ENCODE measurements around the gene CHAF1A. TPM values are rescaled to one million over a fixed set of nuclear protein-coding genes. Genes with fewer than 3 reads are reported as not detected.

The CHAF1A gene, protein sequence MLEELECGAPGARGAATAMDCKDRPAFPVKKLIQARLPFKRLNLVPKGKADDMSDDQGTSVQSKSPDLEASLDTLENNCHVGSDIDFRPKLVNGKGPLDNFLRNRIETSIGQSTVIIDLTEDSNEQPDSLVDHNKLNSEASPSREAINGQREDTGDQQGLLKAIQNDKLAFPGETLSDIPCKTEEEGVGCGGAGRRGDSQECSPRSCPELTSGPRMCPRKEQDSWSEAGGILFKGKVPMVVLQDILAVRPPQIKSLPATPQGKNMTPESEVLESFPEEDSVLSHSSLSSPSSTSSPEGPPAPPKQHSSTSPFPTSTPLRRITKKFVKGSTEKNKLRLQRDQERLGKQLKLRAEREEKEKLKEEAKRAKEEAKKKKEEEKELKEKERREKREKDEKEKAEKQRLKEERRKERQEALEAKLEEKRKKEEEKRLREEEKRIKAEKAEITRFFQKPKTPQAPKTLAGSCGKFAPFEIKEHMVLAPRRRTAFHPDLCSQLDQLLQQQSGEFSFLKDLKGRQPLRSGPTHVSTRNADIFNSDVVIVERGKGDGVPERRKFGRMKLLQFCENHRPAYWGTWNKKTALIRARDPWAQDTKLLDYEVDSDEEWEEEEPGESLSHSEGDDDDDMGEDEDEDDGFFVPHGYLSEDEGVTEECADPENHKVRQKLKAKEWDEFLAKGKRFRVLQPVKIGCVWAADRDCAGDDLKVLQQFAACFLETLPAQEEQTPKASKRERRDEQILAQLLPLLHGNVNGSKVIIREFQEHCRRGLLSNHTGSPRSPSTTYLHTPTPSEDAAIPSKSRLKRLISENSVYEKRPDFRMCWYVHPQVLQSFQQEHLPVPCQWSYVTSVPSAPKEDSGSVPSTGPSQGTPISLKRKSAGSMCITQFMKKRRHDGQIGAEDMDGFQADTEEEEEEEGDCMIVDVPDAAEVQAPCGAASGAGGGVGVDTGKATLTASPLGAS
- total RNA-seq = 81.9 and 87.8 TPM in 2 replicates

DNA sequence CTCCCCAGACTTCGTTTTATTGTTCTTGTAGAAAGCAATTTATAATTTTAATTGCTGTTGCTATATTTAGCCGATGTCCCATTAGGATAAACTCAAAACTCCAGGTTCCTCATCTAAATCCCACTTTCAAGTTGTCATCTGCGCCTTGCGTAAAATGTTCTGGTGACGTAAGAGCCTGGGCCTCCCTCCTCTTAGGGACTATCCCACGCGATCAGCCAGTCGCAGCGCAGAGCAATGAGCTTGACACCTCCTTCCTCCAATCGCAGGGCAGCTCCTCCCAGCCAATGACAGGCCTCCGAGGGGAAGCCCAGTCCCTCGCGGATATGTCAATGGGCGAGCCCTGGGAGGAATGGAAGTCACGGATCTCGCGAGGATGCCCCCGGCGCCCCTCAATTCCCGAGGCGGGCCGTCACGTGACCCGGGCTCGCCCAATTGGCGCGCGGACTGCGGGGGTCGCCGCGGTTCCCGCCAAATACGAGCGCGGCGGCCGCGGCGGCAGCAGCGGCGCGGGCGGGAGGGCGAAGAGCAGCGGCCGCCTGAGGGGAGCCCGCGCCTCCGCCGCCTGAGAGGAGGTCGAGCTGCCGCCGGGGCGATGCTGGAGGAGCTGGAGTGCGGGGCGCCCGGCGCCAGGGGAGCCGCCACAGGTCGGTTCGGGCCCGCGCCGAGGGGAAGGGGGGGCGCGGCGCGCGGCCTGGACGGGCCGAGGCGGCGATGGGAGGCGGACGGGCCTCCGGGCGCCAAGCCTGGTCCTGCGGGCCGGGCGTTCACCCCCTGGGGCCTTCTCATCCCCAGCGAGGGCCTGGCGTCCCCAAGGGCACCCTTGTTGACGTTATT lies at the start of gene CHAF1A:
Gene CHAF1A (plus strand): TSS at position 470 of the 834 bp plus-strand sequence. CDS start 123 bp downstream, at position 593.
- H3K4me1 Mint-ChIP-seq (ENCODE audit: low read depth) = peaks cover 39% of the 10 kb centered on the region
- peak within 1 kb of the TSS; percentile 96 for H3K4me3 Mint-ChIP-seq (ENCODE audit: low read depth)
- peaks cover 36% of the 10 kb centered on the region for H3K36me3 Mint-ChIP-seq (ENCODE audit: low read depth)
- peak within 1 kb of the TSS; percentile 90 for H3K27ac Mint-ChIP-seq
- intact Hi-C loops (cut with micrococcal nuclease) = loop anchor here (2.0 to 10.0 kb wide), 4 partner anchors 52 to 1220 kb away; partner anchors contain the start of genes SAFB, SAFB2, UBXN6 and YJU2
- no peaks in the 10 kb centered on the region for H3K27me3 Mint-ChIP-seq (ENCODE audit: low read depth)
- H3K9me3 Mint-ChIP-seq = no peaks in the 10 kb centered on the region
- DNase-seq (ENCODE audit: low spot score) = peak; percentile 99

DNA sequence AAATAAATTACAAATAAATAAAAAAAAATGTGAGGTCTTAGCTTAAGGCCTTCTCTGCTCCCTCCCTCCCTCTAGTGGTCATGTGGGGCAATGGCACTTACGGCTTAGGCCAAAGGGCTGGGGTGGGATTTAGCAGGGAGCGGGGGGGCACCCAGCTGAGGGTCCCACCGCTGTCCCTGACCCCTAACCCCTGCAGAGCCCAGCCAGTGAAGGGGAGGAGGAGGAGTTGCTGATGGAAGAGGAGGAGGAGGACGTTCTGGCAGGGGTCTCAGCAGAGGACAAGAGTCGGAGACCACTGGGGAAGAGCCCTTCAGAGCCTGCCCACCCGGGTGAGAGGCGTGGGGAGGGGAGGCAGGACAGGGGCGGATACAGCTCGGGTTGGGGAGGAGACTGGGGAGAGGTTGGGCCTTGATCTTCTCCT lies 49.7 kb upstream of the CHAF1A start:
- intact Hi-C loops (cut with micrococcal nuclease) = loop anchor here (1.0 kb wide), 1 partner anchor 85 kb away; no protein-coding TSS in a partner anchor
- Mint-ChIP-seq H3K4me1 (ENCODE audit: low read depth) (no peaks in the 10 kb centered on the region), H3K27me3 (ENCODE audit: low read depth) (no peaks in the 10 kb centered on the region), H3K36me3 (ENCODE audit: low read depth) (peaks cover 15% of the 10 kb centered on the region), H3K9me3 (no peaks in the 10 kb centered on the region), H3K4me3 (ENCODE audit: low read depth) (no peak overlapping the region), H3K27ac (no peak overlapping the region)
- no peak for DNase-seq (ENCODE audit: low spot score)

DNA sequence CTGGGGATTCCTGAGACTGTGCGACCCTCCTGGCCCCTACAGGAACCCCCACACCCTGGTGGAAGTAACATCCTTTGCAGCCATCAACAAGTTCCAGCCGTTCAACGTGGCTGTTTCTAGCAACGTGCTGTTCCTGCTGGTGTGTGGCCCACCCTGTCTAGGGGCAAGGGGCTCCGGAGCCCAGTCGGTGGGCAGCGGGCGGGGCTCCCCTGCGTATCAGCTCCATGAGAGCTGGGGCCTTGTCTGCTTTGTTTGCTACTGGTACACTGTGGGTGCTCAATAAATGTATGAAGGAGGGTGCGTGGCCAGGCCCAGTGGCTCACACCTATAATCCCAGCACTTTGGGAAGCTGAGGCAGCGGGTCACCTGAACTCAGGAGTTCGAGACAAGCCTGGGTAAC lies 48.2 kb upstream of the CHAF1A start:
- H3K36me3 Mint-ChIP-seq (ENCODE audit: low read depth) = peaks cover 16% of the 10 kb centered on the region
- intact Hi-C loops (cut with micrococcal nuclease) = no loop called here
- no peak for DNase-seq (ENCODE audit: low spot score)
- no peaks in the 10 kb centered on the region for H3K9me3 Mint-ChIP-seq
- no peaks in the 10 kb centered on the region for H3K27me3 Mint-ChIP-seq (ENCODE audit: low read depth)
- H3K4me3 Mint-ChIP-seq (ENCODE audit: low read depth) = no peak overlapping the region
- no peaks in the 10 kb centered on the region for H3K4me1 Mint-ChIP-seq (ENCODE audit: low read depth)
- H3K27ac Mint-ChIP-seq = no peak overlapping the region

DNA sequence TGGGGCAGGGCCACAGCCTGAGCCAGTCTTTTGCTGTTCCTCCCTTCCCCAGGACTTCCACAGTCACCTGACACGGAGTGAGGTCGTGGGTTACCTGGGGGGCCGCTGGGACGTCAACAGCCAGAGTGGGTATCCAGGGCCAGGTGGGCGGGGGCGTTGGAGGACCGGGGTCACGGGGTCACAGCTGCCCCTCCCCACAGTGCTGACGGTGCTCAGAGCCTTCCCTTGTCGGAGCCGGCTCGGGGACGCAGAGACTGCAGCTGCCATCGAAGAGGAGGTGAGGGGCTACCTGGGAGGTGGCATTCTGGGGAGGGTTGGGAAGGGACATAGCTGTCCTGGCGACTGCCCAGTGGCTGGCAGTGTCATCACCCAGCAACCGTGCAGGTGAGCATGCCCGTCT lies 47.5 kb upstream of the CHAF1A start:
- H3K9me3 Mint-ChIP-seq = no peaks in the 10 kb centered on the region
- intact Hi-C loops (cut with micrococcal nuclease) = no loop called here
- DNase-seq (ENCODE audit: low spot score) = no peak
- no peak overlapping the region for H3K27ac Mint-ChIP-seq
- H3K36me3 Mint-ChIP-seq (ENCODE audit: low read depth) = peaks cover 14% of the 10 kb centered on the region
- H3K4me1 Mint-ChIP-seq (ENCODE audit: low read depth) = no peaks in the 10 kb centered on the region
- no peak overlapping the region for H3K4me3 Mint-ChIP-seq (ENCODE audit: low read depth)
- H3K27me3 Mint-ChIP-seq (ENCODE audit: low read depth) = no peaks in the 10 kb centered on the region

DNA sequence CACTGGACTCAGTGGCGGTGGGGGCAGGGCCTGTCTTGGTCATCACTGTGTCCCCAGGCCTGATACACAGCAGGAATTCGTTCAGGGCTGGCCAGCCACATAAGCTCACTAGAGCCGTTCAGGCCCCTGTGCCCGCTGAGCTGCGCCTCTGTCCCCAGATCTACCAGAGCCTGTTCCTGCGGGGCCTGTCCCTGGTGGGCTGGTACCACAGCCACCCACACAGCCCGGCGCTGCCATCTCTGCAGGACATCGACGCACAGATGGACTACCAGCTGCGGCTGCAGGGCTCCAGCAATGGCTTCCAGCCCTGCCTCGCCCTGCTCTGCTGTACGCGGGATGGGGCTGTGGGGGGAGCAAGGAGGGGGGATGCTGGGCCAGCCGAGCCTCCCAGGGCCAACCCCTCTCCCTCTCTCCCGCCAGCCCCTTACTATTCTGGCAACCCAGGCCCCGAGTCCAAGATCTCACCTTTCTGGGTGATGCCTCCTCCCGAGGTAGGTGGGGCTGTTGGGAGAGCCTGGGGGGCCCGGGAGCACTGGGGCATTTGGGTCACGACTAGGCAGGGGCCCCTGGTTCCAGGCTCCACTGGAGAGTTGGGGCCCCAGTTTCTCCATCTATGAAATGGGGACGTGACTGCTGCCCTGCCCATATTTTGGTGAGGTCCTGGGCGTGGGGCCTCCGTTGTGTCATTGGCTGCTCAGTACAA lies 45.2 kb upstream of the CHAF1A start:
- Mint-ChIP-seq H3K27ac (no peak overlapping the region), H3K27me3 (ENCODE audit: low read depth) (no peaks in the 10 kb centered on the region), H3K9me3 (no peaks in the 10 kb centered on the region), H3K4me1 (ENCODE audit: low read depth) (no peaks in the 10 kb centered on the region), H3K36me3 (ENCODE audit: low read depth) (peaks cover 21% of the 10 kb centered on the region), H3K4me3 (ENCODE audit: low read depth) (no peak overlapping the region)
- intact Hi-C loops (cut with micrococcal nuclease) = no loop called here
- DNase-seq (ENCODE audit: low spot score) = no peak

DNA sequence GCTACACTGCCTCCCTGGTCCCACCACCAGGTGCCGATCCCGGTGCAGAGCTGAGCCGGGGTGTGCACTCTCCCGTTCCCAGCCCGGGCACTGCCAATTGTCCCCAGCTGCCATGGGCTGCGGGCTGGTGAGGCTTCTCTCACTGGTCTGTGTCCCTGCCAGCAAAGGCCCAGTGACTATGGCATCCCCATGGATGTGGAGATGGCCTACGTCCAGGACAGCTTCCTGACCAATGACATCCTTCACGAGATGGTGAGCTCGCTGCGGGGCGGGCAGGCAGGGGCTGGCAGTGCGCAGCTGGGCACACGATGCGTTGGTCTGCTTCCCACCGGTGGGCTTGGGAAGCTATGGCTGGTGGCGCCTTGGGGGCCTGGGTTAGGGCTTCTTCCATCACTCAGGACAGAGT lies 44.5 kb upstream of the CHAF1A start:
- Mint-ChIP-seq H3K36me3 (ENCODE audit: low read depth) (peaks cover 20% of the 10 kb centered on the region), H3K4me3 (ENCODE audit: low read depth) (no peak overlapping the region), H3K27me3 (ENCODE audit: low read depth) (no peaks in the 10 kb centered on the region), H3K27ac (no peak overlapping the region), H3K4me1 (ENCODE audit: low read depth) (no peaks in the 10 kb centered on the region), H3K9me3 (no peaks in the 10 kb centered on the region)
- no peak for DNase-seq (ENCODE audit: low spot score)
- intact Hi-C loops (cut with micrococcal nuclease) = no loop called here

DNA sequence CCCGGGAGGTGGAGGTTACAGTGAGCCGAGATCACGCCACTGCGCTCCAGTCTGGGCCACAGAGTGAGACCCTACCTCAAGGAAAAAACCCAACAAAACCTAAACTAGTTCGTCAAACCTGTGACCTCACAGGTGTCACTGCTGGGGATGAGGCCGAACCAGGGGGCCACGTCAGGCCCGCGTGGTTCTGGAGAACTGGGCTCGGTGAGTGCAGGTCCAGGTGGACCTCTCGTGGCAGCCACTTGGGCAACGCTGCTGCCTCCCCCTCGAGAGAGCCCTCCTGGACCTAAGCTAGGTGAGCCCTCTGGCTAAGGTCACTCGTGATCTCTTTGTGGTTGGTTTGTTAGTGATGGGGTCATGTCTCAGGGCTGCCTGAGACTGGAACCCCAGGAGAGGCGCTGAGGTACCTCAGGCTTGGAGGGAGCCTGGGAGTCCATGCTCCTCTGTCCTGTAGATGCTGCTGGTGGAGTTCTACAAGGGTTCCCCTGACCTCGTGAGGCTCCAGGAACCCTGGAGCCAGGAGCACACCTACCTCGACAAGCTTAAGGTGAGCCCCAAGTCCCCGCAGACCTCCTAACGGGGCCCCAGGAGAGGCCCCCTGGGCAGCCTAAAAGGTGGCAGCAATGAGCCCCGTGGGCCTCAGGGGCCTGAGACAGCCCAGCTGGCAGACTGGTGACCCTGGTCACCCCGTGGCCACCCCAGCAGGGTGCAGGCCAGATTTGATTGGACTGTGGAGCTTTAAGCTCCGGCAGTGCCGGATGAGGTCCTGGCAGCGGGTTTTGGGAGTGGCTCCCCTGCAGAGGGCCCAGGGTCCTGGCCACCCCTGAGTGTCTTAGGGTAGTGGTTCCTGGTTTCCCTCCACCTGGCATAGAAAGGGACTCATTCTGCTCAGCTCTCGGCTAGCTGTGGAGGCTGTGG lies 43.5 kb upstream of the CHAF1A start:
- no peak for DNase-seq (ENCODE audit: low spot score)
- Mint-ChIP-seq H3K4me3 (ENCODE audit: low read depth) (no peak overlapping the region), H3K4me1 (ENCODE audit: low read depth) (no peaks in the 10 kb centered on the region), H3K27ac (peak overlapping the region; percentile 38), H3K36me3 (ENCODE audit: low read depth) (peaks cover 27% of the 10 kb centered on the region), H3K9me3 (no peaks in the 10 kb centered on the region), H3K27me3 (ENCODE audit: low read depth) (no peaks in the 10 kb centered on the region)
- intact Hi-C loops (cut with micrococcal nuclease) = no loop called here

DNA sequence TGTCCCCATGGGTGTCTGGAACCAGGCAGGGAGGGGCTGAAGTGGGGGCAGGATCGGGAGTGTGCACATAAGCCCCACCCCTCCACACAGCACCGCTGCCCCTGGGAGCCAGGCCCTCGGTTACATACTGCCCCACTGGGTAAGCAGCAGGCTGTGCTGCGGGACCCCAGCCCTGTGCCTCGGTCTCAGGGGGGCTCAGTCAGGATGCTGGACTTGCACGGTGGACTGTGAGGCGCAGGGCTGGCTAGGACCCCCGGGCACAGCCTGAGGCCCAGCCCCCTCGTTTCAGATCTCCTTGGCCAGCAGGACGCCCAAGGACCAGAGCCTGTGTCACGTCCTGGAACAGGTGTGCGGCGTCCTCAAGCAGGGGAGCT lies 42.8 kb upstream of the CHAF1A start:
- Mint-ChIP-seq H3K4me3 (ENCODE audit: low read depth) (no peak overlapping the region), H3K27ac (no peak overlapping the region), H3K9me3 (no peaks in the 10 kb centered on the region)

DNA sequence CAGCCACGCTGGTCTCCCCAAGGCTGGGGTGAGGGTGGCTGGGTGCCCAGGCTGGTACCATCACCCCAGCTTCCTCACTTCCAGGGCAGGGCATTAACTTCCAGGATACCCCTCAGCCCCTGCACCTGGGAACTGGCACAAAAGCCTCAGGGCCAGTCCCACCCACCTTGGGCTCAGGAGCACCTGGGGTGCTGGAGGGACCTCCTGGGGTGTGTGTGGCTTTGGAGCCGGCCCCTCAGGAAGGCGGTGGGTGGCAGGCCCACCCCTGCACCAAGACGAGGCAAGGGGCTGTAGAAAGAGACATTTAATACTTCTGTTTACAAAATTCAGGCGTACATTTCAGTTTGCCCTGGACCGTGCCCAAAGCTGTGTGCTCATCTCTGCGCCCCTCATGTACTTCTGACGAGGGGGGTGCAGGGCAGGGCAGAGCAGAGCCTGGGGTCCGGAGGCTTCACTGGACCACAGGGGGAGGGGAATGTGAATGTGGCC lies 42.3 kb upstream of the CHAF1A start:
- Mint-ChIP-seq H3K27ac (no peak overlapping the region), H3K9me3 (no peaks in the 10 kb centered on the region), H3K27me3 (ENCODE audit: low read depth) (no peaks in the 10 kb centered on the region), H3K4me3 (ENCODE audit: low read depth) (no peak overlapping the region), H3K4me1 (ENCODE audit: low read depth) (no peaks in the 10 kb centered on the region), H3K36me3 (ENCODE audit: low read depth) (peaks cover 24% of the 10 kb centered on the region)
- DNase-seq (ENCODE audit: low spot score) = no peak
- intact Hi-C loops (cut with micrococcal nuclease) = no loop called here

More for the DNA sequence above, 42.8 kb upstream of the CHAF1A start:
- intact Hi-C loops (cut with micrococcal nuclease) = no loop called here
- peaks cover 24% of the 10 kb centered on the region for H3K36me3 Mint-ChIP-seq (ENCODE audit: low read depth)
- no peaks in the 10 kb centered on the region for H3K4me1 Mint-ChIP-seq (ENCODE audit: low read depth)
- DNase-seq (ENCODE audit: low spot score) = no peak
- H3K27me3 Mint-ChIP-seq (ENCODE audit: low read depth) = no peaks in the 10 kb centered on the region

DNA sequence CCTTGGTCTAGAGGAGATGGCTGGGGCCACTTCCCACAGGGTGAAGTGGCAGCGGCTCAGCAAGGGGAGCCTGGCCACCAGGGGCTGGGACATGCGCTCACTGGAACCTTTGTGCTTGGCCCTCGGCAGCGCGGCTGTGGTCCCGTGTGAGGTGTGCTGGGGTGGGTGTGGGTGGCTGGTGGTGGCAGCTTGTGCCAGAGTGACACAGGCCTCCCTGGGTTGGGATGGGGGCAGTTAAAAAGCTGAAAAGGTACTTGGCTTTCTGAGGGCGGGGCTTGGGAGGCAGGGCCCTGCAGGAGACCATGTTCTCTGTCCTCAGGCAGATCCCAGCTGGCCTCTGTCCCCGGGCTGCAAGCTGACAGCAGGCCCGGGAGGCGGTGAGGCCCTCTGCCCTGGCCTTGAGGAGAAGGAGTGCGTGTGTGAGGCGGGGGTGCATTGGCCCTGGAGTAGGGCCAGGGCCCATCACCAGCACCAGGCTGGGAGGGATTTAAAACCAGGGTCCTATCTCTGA lies 41.7 kb upstream of the CHAF1A start:
- DNase-seq (ENCODE audit: low spot score) = no peak
- no peaks in the 10 kb centered on the region for H3K27me3 Mint-ChIP-seq (ENCODE audit: low read depth)
- no peaks in the 10 kb centered on the region for H3K4me1 Mint-ChIP-seq (ENCODE audit: low read depth)
- intact Hi-C loops (cut with micrococcal nuclease) = no loop called here
- H3K4me3 Mint-ChIP-seq (ENCODE audit: low read depth) = no peak overlapping the region
- peaks cover 24% of the 10 kb centered on the region for H3K36me3 Mint-ChIP-seq (ENCODE audit: low read depth)
- no peak overlapping the region for H3K27ac Mint-ChIP-seq
- no peaks in the 10 kb centered on the region for H3K9me3 Mint-ChIP-seq
